ENCODE data around the gene TTC34.

DNA sequence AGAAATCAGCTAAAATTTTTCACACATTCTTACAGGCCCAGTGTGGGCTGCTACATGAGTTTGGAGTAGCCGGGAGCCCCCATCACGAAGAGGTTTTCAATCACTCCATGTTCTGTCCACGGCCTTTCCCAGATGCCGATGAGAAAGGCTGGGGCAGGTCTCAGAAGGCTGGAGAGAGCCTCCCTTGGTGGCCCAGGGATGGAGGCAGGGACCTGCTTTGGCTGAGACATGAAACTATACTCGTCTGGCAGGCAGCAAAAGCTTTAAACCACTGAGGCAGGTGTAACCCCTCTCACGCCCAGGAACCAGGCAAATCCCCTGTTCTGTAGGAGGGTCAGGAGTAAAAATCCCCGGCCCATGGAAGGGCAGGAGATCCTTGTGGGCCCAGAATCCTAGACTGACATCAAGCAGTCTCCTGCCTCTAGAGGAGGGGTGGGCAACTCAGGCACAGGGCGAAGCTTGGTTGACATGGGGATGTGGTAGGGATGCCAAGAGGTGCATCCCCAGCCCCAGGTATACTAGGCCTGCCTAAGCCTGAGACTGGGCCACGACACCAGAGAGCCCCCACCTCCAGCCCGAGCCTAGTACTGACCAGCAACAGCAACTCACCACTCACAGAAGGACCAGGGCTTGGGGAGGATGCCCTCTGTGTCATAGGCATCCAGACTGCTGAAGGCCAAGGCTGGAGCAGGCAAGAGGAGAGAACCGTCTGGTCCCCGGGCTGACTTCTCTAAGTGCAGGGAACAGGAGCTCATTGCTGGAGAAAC, 177.7 kb downstream of the TTC34 start:
- TF ChIP-seq, protein P1, sequence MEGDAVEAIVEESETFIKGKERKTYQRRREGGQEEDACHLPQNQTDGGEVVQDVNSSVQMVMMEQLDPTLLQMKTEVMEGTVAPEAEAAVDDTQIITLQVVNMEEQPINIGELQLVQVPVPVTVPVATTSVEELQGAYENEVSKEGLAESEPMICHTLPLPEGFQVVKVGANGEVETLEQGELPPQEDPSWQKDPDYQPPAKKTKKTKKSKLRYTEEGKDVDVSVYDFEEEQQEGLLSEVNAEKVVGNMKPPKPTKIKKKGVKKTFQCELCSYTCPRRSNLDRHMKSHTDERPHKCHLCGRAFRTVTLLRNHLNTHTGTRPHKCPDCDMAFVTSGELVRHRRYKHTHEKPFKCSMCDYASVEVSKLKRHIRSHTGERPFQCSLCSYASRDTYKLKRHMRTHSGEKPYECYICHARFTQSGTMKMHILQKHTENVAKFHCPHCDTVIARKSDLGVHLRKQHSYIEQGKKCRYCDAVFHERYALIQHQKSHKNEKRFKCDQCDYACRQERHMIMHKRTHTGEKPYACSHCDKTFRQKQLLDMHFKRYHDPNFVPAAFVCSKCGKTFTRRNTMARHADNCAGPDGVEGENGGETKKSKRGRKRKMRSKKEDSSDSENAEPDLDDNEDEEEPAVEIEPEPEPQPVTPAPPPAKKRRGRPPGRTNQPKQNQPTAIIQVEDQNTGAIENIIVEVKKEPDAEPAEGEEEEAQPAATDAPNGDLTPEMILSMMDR (IDR thresholded peaks at IDR 0.05) = no peak
- TF ChIP-seq POLR2A (IDR thresholded peaks at IDR 0.05) = no peak
- no peak for TF ChIP-seq POLR2AphosphoS5 (IDR thresholded peaks at IDR 0.05)
- TF ChIP-seq EP300 (IDR thresholded peaks at IDR 0.05) = no peak

All from gastroesophageal sphincter (tissue), 3 donors.